ENCODE results near the gene KIAA0825.
"Not testable (repeated sequence)": the region's sequence is repeated elsewhere in the genome, so short reads cannot be mapped to it uniquely, and the experiment has no call there.

KIAA0825 gene

GRCh38 chr5:94157704-94158539 lies 460.5 kb downstream of the KIAA0825 start:
- no peak for DNase-seq

GRCh38 chr5:94154672-94155071 lies 463.7 kb downstream of the KIAA0825 start:
- DNase-seq: no peak

- DNase-seq: no peak
Observed at GRCh38 chr5:94153736-94154450, 464.5 kb downstream of the KIAA0825 start.

- not testable (repeated sequence) for DNase-seq
Observed at GRCh38 chr5:94143621-94144020, 474.8 kb downstream of the KIAA0825 start.

GRCh38 chr5:94140300-94140699 lies 478.1 kb downstream of the KIAA0825 start:
- no peak for DNase-seq

GRCh38 chr5:94130077-94130476 lies 488.3 kb downstream of the KIAA0825 start:
- no peak for DNase-seq

- DNase-seq: no peak
Observed at GRCh38 chr5:94125107-94125506, 493.3 kb downstream of the KIAA0825 start.

GRCh38 chr5:94116317-94116716 lies 502.1 kb downstream of the KIAA0825 start:
- DNase-seq: not testable (repeated sequence)

GRCh38 chr5:94113087-94113486 lies 505.3 kb downstream of the KIAA0825 start:
- no peak for DNase-seq

GRCh38 chr5:94111209-94112004 lies 507.0 kb downstream of the KIAA0825 start:
- peak; percentile 95 for DNase-seq

GRCh38 chr5:94103514-94104245 lies 514.7 kb downstream of the KIAA0825 start:
- DNase-seq: no peak
